HepG2 (cell line): ENCODE measurements around the gene RIN3. TPM values are rescaled to one million over a fixed set of nuclear protein-coding genes. Genes with fewer than 3 reads are reported as not detected.

Experiments used
- ATAC-seq: fragments of 200-7000 bp; cut with Tn5 transposase; 3 replicates; pipeline ENCODE4 v1.9.1; 2020; ENCODE audit warnings: mild to moderate bottlenecking, moderate library complexity
- BruUV-seq: library from RNA; stranded (reverse); fragments of 400-500 nt; replicated peaks from 2 replicates; lab custom pipeline; 2021; lab: Mats Ljungman, UMichigan
- CTCF ChIA-PET: fragments of 300-600 bp; formaldehyde crosslinking; extraction: SDS; loops from one replicate; lab custom pipeline; 2021; ENCODE audit warnings: low total read pairs, inconsistent platforms, low intra/inter-chr PET ratio; lab: Yijun Ruan, JAX
- POLR2A ChIA-PET: fragments of 350-600 bp; sonication (Branson Sonifier 250); formaldehyde crosslinking; loops from one replicate; lab custom pipeline; 2020; ENCODE audit warnings: antibody characterized with exemption, inconsistent platforms; lab: Yijun Ruan, JAX
- DNase-seq: peaks from one replicate; pipeline ENCODE4 v3.0.0-alpha.2; 2015; ENCODE audit warnings: low spot score
- FAIRE-seq: peaks from 3 replicates; lab custom pipeline; 2011; peaks lifted over from hg19 to GRCh38; lab: Jason Lieb, UNC
- H2AFZ ChIP-seq: one replicate; pipeline ENCODE4 v1.6.1; 2011; ENCODE audit warnings: low read length, inconsistent platforms
- H3K27ac ChIP-seq: fragments of 300-600 bp; 3 replicates; pipeline ENCODE4 v1.8.0; 2011; ENCODE audit warnings: mixed run types, mild to moderate bottlenecking, mixed read lengths, low read length, inconsistent platforms; ENCODE audit not compliant: insufficient read depth; ENCODE audit errors: extremely low read length
- H3K27me3 ChIP-seq, 2 experiments: fragments of 200-600 bp in 1 of 2; 2 replicates in 1 of 2; 3 replicates in 1 of 2; pipeline versions ENCODE4 v1.6.0 to v1.8.0; 2011; ENCODE audit warnings: low read length in 2 of 2, mild to moderate bottlenecking in 2 of 2, moderate library complexity in 2 of 2, inconsistent platforms in 1 of 2; ENCODE audit not compliant: insufficient read depth in 2 of 2, control insufficient read depth in 1 of 2
- H3K36me3 ChIP-seq, 2 experiments: fragments of 200-600 bp in 1 of 2; replicated peaks in 1 of 2; 2 replicates in 1 of 2; 3 replicates in 1 of 2; pipeline versions ENCODE4 v1.5.1 to v1.8.0; 2011; ENCODE audit warnings: low read length in 2 of 2, inconsistent platforms in 1 of 2; ENCODE audit not compliant: insufficient read depth in 2 of 2, control insufficient read depth in 1 of 2
- H3K4me1 ChIP-seq: 2 replicates; pipeline ENCODE4 v1.5.1; 2012; ENCODE audit warnings: low read length, inconsistent platforms; ENCODE audit not compliant: insufficient read depth
- H3K4me2 ChIP-seq: 2 replicates; pipeline ENCODE4 v1.6.0; 2011; ENCODE audit warnings: low read depth, low read length, inconsistent platforms
- H3K4me3 ChIP-seq, 3 experiments: fragments of 200-600 bp in 1 of 3; sonication (generic), shearing (Covaris generic) in 1 of 3; replicated peaks in 1 of 3; 2 replicates each; pipeline ENCODE4 v1.5.1; 2011 to 2016; ENCODE audit warnings: low read length in 3 of 3, inconsistent platforms in 2 of 3, low read depth in 2 of 3, mild to moderate bottlenecking in 2 of 3, control low read depth in 1 of 3, mixed read lengths in 1 of 3; ENCODE audit not compliant: insufficient read depth in 1 of 3
- H3K79me2 ChIP-seq: one replicate; pipeline ENCODE4 v1.6.1; 2011; ENCODE audit warnings: low read length, inconsistent platforms; ENCODE audit not compliant: insufficient read depth
- H3K9ac ChIP-seq: 2 replicates; pipeline ENCODE4 v1.6.0; 2011; ENCODE audit warnings: mild to moderate bottlenecking, low read depth, low read length, inconsistent platforms; ENCODE audit not compliant: insufficient read depth
- H3K9me3 ChIP-seq: 2 replicates; pipeline ENCODE4 v1.5.1; 2012; ENCODE audit warnings: mild to moderate bottlenecking, low read length
- H4K20me1 ChIP-seq: 2 replicates; pipeline ENCODE4 v1.6.0; 2011; ENCODE audit warnings: inconsistent platforms, mild to moderate bottlenecking, low read length, moderate library complexity; ENCODE audit not compliant: insufficient read depth
- DMAP1 ChIP-seq: IDR thresholded peaks from 2 replicates; pipeline ENCODE4 v1.6.1; 2016
- KDM5B ChIP-seq: sonication (generic); formaldehyde crosslinking; IDR thresholded peaks from 2 replicates; pipeline ENCODE4 v1.4.0; 2020; ENCODE audit warnings: missing genetic modification reagents, mild to moderate bottlenecking, borderline replicate concordance
- KLF13 ChIP-seq: sonication (generic); formaldehyde crosslinking; IDR thresholded peaks from 2 replicates; pipeline ENCODE4 v1.4.0; 2020; ENCODE audit warnings: mild to moderate bottlenecking, missing genetic modification reagents
- NFYC ChIP-seq: IDR thresholded peaks from 2 replicates; pipeline ENCODE4 v1.6.1; 2016; ENCODE audit warnings: missing genetic modification reagents, missing compliant biosample characterization
- PITX1 ChIP-seq: sonication (generic); formaldehyde crosslinking; IDR thresholded peaks from 2 replicates; pipeline ENCODE4 v1.5.1; 2020; ENCODE audit warnings: mild to moderate bottlenecking, missing genetic modification reagents
- ZNF230 ChIP-seq: sonication (generic); formaldehyde crosslinking; IDR thresholded peaks from 2 replicates; pipeline ENCODE4 v1.4.0; 2020; ENCODE audit warnings: mild to moderate bottlenecking, missing genetic modification reagents
- ZNF549 ChIP-seq: sonication (generic); formaldehyde crosslinking; IDR thresholded peaks from 2 replicates; pipeline ENCODE4 v1.5.0; 2020; ENCODE audit warnings: missing genetic modification reagents
- ZNF660 ChIP-seq: sonication (generic); formaldehyde crosslinking; IDR thresholded peaks from 2 replicates; pipeline ENCODE4 v1.5.1; 2020; ENCODE audit warnings: mild to moderate bottlenecking, low read depth, missing genetic modification reagents, borderline replicate concordance
- ZNF792 ChIP-seq: IDR thresholded peaks from 2 replicates; pipeline ENCODE4 v1.6.1; 2016
- ZNF816 ChIP-seq: sonication (generic); formaldehyde crosslinking; IDR thresholded peaks from 2 replicates; pipeline ENCODE4 v1.8.0; 2022; ENCODE audit warnings: missing genetic modification reagents, mild to moderate bottlenecking, borderline replicate concordance
- WGBS: methylation state at CpG from one replicate; pipeline ENCODE4 v1.1.6; 2017; ENCODE audit warnings: low lambda C conversion rate; 5-methylcytosine and 5-hydroxymethylcytosine counted together
- in situ Hi-C: cut with HindIII; loops from 2 replicates; pipeline ENCODE4 v1.10.0; 2017; ENCODE audit warnings: low pct_unique_long_range_greater_than_20kb; ENCODE audit not compliant: extremely low pct_ligation_motif_present
- intact Hi-C: fragments of 100-400 bp; cut with micrococcal nuclease; formaldehyde crosslinking; loops from one replicate; pipeline ENCODE4 v1.10.0; 2022; ENCODE audit not compliant: unreplicated experiment
- polyA plus RNA-seq, 8 experiments: library from polyadenylated mRNA; depleted of rRNA in 3 of 8; stranded (reverse) in 7 of 8; unstranded in 1 of 8; fragments of >200 nt; fragmentation: Illumina TruSeq in 4 of 8; extraction: Trizol in 4 of 8; gene quantifications; 2 replicates each; pipeline versions ENCODE4 v1.2.1 to v1.2.3, GENCODE V29; 2011 to 2016; ENCODE audit warnings: low read depth in 4 of 8, missing spikeins in 1 of 8, mixed read lengths in 1 of 8; ENCODE audit not compliant: insufficient read depth in 1 of 8
- total RNA-seq, 5 experiments: library from RNA; depleted of rRNA; stranded (reverse); fragments of >200 nt; fragmentation: Illumina TruSeq; extraction: Trizol; gene quantifications; 2 replicates each; pipeline ENCODE4 v1.2.3, GENCODE V29; 2016; ENCODE audit warnings: low read depth in 1 of 5
- TF ChIP-seq, protein P1 (sequence below): sonication (generic); formaldehyde crosslinking; IDR thresholded peaks from 2 replicates; pipeline ENCODE4 v1.4.0; 2020; ENCODE audit warnings: mild to moderate bottlenecking, missing genetic modification reagents
- TF ChIP-seq, protein P2 (sequence below): fragments of 450-650 bp; IDR thresholded peaks from 2 replicates; pipeline ENCODE4 v1.6.1; 2017

The RIN3 gene
- total and polyA plus RNA-seq, 2 of the 13 experiments (the other 11 are each of a cell fraction or from before 2014, with no cell fraction given), result 2.3 to 3.6 TPM

DNA sequence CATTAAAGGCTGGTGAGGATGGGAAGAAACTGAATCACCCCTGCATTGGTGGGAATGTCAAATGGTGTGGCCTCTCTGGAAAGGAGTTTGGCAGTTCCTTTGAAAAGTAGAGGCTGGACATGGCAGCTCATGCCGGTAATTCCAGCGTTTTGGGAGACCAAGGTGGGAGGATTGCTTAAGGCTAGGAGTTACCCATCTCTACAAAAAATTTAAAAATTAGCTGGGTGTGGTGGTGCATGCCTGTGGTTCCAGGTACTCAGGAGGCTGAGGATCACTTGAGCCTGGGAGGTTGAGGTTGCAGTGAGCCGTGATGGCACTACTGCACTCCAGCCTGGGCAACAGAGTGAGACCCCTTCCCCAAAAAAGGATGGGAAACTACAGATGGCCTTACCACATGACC is 93.7 kb downstream of the RIN3 start (continued):
- TF ChIP-seq, protein P1, sequence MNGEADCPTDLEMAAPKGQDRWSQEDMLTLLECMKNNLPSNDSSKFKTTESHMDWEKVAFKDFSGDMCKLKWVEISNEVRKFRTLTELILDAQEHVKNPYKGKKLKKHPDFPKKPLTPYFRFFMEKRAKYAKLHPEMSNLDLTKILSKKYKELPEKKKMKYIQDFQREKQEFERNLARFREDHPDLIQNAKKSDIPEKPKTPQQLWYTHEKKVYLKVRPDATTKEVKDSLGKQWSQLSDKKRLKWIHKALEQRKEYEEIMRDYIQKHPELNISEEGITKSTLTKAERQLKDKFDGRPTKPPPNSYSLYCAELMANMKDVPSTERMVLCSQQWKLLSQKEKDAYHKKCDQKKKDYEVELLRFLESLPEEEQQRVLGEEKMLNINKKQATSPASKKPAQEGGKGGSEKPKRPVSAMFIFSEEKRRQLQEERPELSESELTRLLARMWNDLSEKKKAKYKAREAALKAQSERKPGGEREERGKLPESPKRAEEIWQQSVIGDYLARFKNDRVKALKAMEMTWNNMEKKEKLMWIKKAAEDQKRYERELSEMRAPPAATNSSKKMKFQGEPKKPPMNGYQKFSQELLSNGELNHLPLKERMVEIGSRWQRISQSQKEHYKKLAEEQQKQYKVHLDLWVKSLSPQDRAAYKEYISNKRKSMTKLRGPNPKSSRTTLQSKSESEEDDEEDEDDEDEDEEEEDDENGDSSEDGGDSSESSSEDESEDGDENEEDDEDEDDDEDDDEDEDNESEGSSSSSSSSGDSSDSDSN, result no peak
- TF ChIP-seq ZNF549 (CRISPR knock-in tag) (no peak), KLF13 (CRISPR knock-in tag) (no peak), PITX1 (CRISPR knock-in tag) (no peak), ZNF230 (CRISPR knock-in tag) (no peak), KDM5B (CRISPR knock-in tag) (no peak), ZNF816 (CRISPR knock-in tag) (no peak)
- TF ChIP-seq, protein P2, sequence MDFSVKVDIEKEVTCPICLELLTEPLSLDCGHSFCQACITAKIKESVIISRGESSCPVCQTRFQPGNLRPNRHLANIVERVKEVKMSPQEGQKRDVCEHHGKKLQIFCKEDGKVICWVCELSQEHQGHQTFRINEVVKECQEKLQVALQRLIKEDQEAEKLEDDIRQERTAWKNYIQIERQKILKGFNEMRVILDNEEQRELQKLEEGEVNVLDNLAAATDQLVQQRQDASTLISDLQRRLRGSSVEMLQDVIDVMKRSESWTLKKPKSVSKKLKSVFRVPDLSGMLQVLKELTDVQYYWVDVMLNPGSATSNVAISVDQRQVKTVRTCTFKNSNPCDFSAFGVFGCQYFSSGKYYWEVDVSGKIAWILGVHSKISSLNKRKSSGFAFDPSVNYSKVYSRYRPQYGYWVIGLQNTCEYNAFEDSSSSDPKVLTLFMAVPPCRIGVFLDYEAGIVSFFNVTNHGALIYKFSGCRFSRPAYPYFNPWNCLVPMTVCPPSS, result no peak

DNA sequence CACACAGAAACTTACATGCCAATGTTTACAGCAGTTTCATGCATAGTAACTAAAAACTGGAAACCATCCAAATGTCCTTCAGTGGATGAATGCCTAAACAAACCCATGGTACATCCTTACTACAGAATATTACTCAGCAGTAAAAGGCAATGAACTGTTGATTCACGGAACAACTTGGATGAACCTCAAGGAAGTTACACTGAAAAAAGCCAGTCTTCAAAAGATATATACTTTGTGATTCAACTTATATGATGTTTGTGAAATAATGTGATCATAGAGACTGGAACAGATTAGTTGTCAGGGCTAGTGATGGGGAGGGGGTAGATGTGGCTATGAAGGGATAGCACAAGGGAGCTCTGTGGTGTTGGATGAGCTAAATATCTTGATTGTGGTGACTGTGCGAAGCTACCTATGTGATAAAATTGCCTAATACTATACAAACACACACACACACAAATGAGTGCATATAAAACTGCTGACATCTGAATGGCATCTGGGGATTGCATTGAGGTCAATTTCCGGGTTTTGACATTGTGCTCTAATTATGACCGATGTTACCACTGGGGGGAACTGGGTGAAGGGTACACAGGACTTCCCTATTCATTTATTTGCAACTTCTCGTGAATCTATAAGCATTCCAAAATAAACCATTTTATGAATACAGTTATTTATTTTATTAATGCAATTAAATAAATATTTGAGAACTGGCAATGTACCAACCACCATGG is 94.3 kb downstream of the RIN3 start:
- Histone ChIP-seq H3K9me3 (no peaks in the 10 kb centered on the region), H3K27ac (no peak overlapping the region), H3K4me3 (no peak overlapping the region), H3K4me1 (no peaks in the 10 kb centered on the region), H3K27me3 (no peaks in the 10 kb centered on the region), H4K20me1 (no peaks in the 10 kb centered on the region), H3K4me2 (no peak overlapping the region), H3K9ac (no peak overlapping the region), H3K36me3 (no peaks in the 10 kb centered on the region), H2AFZ (no peak overlapping the region), H3K79me2 (no peaks in the 10 kb centered on the region)
- TF ChIP-seq DMAP1 (CRISPR knock-in tag) (no peak), ZNF660 (CRISPR knock-in tag) (no peak), ZNF792 (no peak), NFYC (CRISPR knock-in tag) (no peak)
- ChIA-PET POLR2A (no interaction called here), CTCF (no interaction called here)
- BruUV-seq, result no TSS peak
- in situ Hi-C loops (no loop called here), intact Hi-C loops (no loop called here)
- no peak for FAIRE-seq
- ATAC-seq, result no peak
- no peak for DNase-seq
- 96% methylated on average over 5 of the region's 5 CpGs for WGBS
